OCI-LY3 (cell line): Measurements from ENCODE around the gene PEPD.

ENCODE experiments used
- EZH2phosphoT487 ChIP-seq: fragments of 200-600 bp; shearing (Covaris generic); IDR thresholded peaks from 2 replicates; pipeline ENCODE4 v1.6.1; 2018; ENCODE audit warnings: antibody characterized with exemption, mixed run types, low read depth
- TF ChIP-seq, protein P1 (sequence below): fragments of 200-600, 300-600 bp; sonication (generic); IDR thresholded peaks from 2 replicates; pipeline ENCODE4 v1.5.1; 2014; ENCODE audit warnings: antibody characterized with exemption, low read length, low read depth

DNA sequence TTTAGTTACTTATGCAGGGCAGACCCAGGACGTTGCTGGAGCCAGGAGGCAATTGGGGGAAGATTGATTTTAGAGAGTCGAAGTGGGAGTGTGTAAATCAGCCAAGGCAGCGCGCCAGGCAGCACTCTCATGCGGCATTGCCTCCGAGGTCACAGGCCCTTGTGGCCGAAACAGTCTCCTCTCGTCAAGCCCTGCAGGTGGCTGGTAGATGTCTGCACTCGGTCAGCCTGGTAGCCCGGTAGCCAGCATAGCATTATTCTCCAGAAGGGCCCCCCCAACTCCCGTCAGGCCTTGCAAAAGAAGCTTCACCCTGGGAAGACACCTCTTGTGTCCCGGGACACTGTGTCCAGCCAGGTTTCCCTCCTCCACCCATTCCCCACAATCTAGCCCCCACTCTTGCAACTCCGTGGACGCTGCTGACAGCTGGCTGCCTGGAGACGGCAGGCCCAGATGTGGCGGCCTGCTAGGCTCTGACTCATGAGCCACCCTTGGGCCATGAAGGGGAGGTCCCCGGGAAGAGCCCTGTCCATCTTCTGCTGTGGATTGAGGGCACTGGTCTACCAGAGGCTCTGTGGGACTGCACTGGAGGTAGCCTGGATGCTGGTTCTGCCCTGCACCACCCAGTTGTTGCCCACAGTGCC, 2.6 kb upstream of the PEPD start:
- TF ChIP-seq, protein P1, sequence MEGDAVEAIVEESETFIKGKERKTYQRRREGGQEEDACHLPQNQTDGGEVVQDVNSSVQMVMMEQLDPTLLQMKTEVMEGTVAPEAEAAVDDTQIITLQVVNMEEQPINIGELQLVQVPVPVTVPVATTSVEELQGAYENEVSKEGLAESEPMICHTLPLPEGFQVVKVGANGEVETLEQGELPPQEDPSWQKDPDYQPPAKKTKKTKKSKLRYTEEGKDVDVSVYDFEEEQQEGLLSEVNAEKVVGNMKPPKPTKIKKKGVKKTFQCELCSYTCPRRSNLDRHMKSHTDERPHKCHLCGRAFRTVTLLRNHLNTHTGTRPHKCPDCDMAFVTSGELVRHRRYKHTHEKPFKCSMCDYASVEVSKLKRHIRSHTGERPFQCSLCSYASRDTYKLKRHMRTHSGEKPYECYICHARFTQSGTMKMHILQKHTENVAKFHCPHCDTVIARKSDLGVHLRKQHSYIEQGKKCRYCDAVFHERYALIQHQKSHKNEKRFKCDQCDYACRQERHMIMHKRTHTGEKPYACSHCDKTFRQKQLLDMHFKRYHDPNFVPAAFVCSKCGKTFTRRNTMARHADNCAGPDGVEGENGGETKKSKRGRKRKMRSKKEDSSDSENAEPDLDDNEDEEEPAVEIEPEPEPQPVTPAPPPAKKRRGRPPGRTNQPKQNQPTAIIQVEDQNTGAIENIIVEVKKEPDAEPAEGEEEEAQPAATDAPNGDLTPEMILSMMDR = no peak
- TF ChIP-seq EZH2phosphoT487 = no peak
